Bronchial epithelial cell (primary cell): ENCODE data around the gene IZUMO2. TPM values are rescaled to one million over a fixed set of nuclear protein-coding genes. Genes with fewer than 3 reads are reported as not detected.

Experiments used
- DNase-seq: peaks from one replicate; pipeline ENCODE4 v3.0.0-alpha.2; 2010; ENCODE audit warnings: low read depth
- FAIRE-seq: peaks from 2 replicates; lab custom pipeline; 2011; peaks lifted over from hg19 to GRCh38; lab: Jason Lieb, UNC
- H3K27me3 ChIP-seq: 2 replicates; pipeline ENCODE4 v1.5.1; 2011; ENCODE audit warnings: low read length; ENCODE audit not compliant: control insufficient read depth, insufficient read depth
- H3K36me3 ChIP-seq: 2 replicates; pipeline ENCODE4 v1.5.1; 2011; ENCODE audit warnings: low read length; ENCODE audit not compliant: control insufficient read depth, insufficient read depth
- H3K4me3 ChIP-seq: 2 replicates; pipeline ENCODE4 v1.5.1; 2011; ENCODE audit warnings: mild to moderate bottlenecking, low read depth, low read length, control low read depth
- CTCF ChIP-seq: IDR thresholded peaks from 2 replicates; pipeline ENCODE4 v1.5.1; 2011; ENCODE audit warnings: mild to moderate bottlenecking, moderate library complexity, low read length, control low read depth, inconsistent platforms; ENCODE audit not compliant: insufficient read depth, severe bottlenecking
- total RNA-seq: library from RNA; depleted of rRNA; stranded (reverse); fragments of >200 nt; gene quantifications from 2 replicates; pipeline ENCODE4 v1.2.1, GENCODE V29; 2014

Gene IZUMO2
- total RNA-seq, 1 donor from 2014 or later: not detected

GRCh38 chr19:50181121-50181520, 18.0 kb upstream of the IZUMO2 start:
- no peak for TF ChIP-seq CTCF
- H3K4me3 ChIP-seq: no peak overlapping the region
- no peaks in the 10 kb centered on the region for H3K36me3 ChIP-seq
- DNase-seq (no peak), FAIRE-seq (no peak)
- H3K27me3 ChIP-seq: no peaks in the 10 kb centered on the region

- no peak for TF ChIP-seq CTCF
- H3K4me3 ChIP-seq: no peak overlapping the region
- no peak for DNase-seq
- H3K36me3 ChIP-seq: no peaks in the 10 kb centered on the region
- no peak for FAIRE-seq
- H3K27me3 ChIP-seq: no peaks in the 10 kb centered on the region
Observed at GRCh38 chr19:50178859-50179537, 15.9 kb upstream of the IZUMO2 start.

GRCh38 chr19:50178320-50178719, 15.2 kb upstream of the IZUMO2 start:
- H3K27me3 ChIP-seq: no peaks in the 10 kb centered on the region
- H3K4me3 ChIP-seq: no peak overlapping the region
- FAIRE-seq: no peak
- H3K36me3 ChIP-seq: no peaks in the 10 kb centered on the region
- no peak for TF ChIP-seq CTCF
- no peak for DNase-seq

- Histone ChIP-seq H3K36me3 (no peaks in the 10 kb centered on the region), H3K27me3 (no peaks in the 10 kb centered on the region), H3K4me3 (no peak overlapping the region)
- DNase-seq (no peak), FAIRE-seq (no peak)
- TF ChIP-seq CTCF: no peak
Observed at GRCh38 chr19:50176775-50177174, 13.7 kb upstream of the IZUMO2 start.

- FAIRE-seq: no peak
- no peak for DNase-seq
- Histone ChIP-seq H3K27me3 (no peaks in the 10 kb centered on the region), H3K4me3 (no peak overlapping the region), H3K36me3 (no peaks in the 10 kb centered on the region)
- no peak for TF ChIP-seq CTCF
Observed at GRCh38 chr19:50175924-50176323, 12.8 kb upstream of the IZUMO2 start.
